ENCODE data around the gene CAMTA1. TPM values are rescaled to one million over a fixed set of nuclear protein-coding genes. Genes with fewer than 3 reads are reported as not detected.

The CAMTA1 gene
- total RNA-seq, 4 donors from 2014 or later = 86.3 to 170 (median 132) TPM

DNA sequence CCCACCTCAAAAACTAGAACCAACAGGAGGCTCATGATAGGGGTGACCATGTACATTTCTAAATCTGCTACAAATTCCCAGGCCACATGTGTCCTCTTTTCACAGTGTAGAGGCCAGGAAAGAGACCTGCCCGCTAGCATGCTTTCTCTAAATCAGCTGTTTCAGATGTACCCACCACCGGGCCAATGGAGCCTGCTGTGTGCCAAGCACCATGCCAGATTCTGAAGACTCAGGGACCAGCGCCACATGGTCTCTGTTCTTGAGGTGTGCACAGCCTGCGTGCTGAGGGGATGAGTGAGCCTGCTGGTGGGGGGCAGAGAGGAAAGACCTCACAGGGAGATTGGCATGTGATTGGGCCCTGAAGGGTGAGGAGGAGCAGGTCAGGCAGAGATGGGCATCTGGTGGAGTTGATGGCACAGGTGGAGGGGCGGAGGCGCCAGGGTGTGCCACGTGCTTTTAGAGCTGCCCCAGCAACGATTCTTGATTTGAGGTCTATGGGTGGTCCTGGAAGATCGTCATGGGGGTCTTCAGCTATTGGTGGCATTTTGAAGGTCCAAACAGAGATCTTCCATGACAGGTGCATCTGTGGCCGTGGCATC is 500.7 kb downstream of the CAMTA1 start:
- WGBS, 2 donors (ENCODE audit: low coverage in 1 of 2) = 91 to 96% methylated on average over 5 of the region's 10 CpGs
- H3K9me3 ChIP-seq = no peaks in the 10 kb centered on the region
- no peak for ATAC-seq
- TF ChIP-seq POLR2A (IDR thresholded peaks at IDR 0.05) = no peak
- no peak overlapping the region for H3K27ac ChIP-seq
- no peak overlapping the region for H3K4me3 ChIP-seq
- no peaks in the 10 kb centered on the region for H3K27me3 ChIP-seq
- H3K36me3 ChIP-seq = no peaks in the 10 kb centered on the region
- peaks cover 0 to under 1% (median 0%) of the 10 kb centered on the region in 3 donors for H3K4me1 ChIP-seq

DNA sequence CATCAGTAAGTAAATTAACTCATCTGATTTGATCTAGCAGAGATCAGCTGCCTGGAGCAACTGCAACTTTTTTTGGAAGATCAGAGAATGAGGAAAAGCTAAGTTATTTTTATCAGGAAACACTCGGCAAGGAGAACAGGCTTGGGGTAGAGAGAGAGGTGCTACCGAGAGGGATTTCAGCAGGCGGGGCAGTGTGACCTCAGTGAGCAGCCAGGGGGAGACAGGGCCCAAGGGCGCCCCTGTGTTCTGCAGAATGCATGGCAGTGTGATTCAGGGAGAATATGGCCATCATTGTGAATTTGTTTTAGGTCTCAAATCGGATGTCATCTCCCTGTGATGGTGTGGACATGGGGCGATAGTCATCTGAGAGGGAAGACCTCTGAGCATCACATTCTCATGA is 501.8 kb downstream of the CAMTA1 start:
- H3K4me1 ChIP-seq = peaks cover 0 to 9% (median 0%) of the 10 kb centered on the region in 3 donors
- TF ChIP-seq POLR2A (IDR thresholded peaks at IDR 0.05) (no peak), POLR2AphosphoS5 (IDR thresholded peaks at IDR 0.05) (no peak), EP300 (IDR thresholded peaks at IDR 0.05) (no peak)
- TF ChIP-seq, protein P1, sequence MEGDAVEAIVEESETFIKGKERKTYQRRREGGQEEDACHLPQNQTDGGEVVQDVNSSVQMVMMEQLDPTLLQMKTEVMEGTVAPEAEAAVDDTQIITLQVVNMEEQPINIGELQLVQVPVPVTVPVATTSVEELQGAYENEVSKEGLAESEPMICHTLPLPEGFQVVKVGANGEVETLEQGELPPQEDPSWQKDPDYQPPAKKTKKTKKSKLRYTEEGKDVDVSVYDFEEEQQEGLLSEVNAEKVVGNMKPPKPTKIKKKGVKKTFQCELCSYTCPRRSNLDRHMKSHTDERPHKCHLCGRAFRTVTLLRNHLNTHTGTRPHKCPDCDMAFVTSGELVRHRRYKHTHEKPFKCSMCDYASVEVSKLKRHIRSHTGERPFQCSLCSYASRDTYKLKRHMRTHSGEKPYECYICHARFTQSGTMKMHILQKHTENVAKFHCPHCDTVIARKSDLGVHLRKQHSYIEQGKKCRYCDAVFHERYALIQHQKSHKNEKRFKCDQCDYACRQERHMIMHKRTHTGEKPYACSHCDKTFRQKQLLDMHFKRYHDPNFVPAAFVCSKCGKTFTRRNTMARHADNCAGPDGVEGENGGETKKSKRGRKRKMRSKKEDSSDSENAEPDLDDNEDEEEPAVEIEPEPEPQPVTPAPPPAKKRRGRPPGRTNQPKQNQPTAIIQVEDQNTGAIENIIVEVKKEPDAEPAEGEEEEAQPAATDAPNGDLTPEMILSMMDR (IDR thresholded peaks at IDR 0.05) = no peak
- no peak overlapping the region for H3K4me3 ChIP-seq
- no peaks in the 10 kb centered on the region for H3K9me3 ChIP-seq
- no peak overlapping the region for H3K27ac ChIP-seq
- no peaks in the 10 kb centered on the region for H3K36me3 ChIP-seq
- no peak for ATAC-seq
- 70 to 90% methylated on average over 2 to 3 of the region's 6 CpGs for WGBS, 2 donors (ENCODE audit: low coverage in 1 of 2)
- no peaks in the 10 kb centered on the region for H3K27me3 ChIP-seq

DNA sequence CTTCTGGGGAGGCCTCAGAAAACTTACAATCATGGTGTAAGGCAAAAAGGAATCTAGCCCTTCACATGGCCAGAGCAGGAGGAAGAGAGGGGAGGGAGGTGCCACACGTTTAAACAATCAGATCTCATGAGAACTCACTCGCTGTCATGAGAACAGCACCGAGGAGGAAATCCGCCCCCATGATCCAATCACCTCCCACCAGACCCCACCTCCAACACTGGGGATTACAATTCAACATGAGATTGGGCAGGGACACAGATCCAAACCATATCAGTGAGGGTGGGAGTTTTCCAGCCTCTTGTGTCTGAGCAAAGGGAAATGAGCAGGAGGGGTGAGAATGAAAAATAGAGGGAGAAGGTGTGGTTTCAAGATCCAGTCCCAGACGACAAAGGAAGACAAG is 503.7 kb downstream of the CAMTA1 start:
- no peaks in the 10 kb centered on the region for H3K27me3 ChIP-seq
- no peaks in the 10 kb centered on the region for H3K9me3 ChIP-seq
- no peak overlapping the region for H3K4me3 ChIP-seq
- H3K36me3 ChIP-seq = no peaks in the 10 kb centered on the region
- WGBS, 2 donors (ENCODE audit: low coverage in 1 of 2) = 59% methylated on average over 5 of the region's 5 CpGs; no CpG with 5 or more reads in 1 of the 2 donors
- TF ChIP-seq, protein P1 (IDR thresholded peaks at IDR 0.05) = no peak
- TF ChIP-seq POLR2A (IDR thresholded peaks at IDR 0.05) (no peak), POLR2AphosphoS5 (IDR thresholded peaks at IDR 0.05) (no peak), EP300 (IDR thresholded peaks at IDR 0.05) (no peak)
- no peak for ATAC-seq
- H3K27ac ChIP-seq = no peak overlapping the region
- H3K4me1 ChIP-seq = peaks cover 0 to 16% (median 0%) of the 10 kb centered on the region in 3 donors

- TF ChIP-seq, protein P1 (IDR thresholded peaks at IDR 0.05) = no peak
- TF ChIP-seq EP300 (IDR thresholded peaks at IDR 0.05) = no peak
- TF ChIP-seq POLR2A (IDR thresholded peaks at IDR 0.05) = no peak
- TF ChIP-seq POLR2AphosphoS5 (IDR thresholded peaks at IDR 0.05) = no peak
- 90 to 94% methylated on average over 2 of the region's 2 CpGs for WGBS, 2 donors (ENCODE audit: low coverage in 1 of 2)
- no peak for ATAC-seq
- Histone ChIP-seq H3K27ac (no peak overlapping the region), H3K27me3 (no peaks in the 10 kb centered on the region), H3K4me1 (peaks cover 0 to 22% (median 0%) of the 10 kb centered on the region in 3 donors), H3K36me3 (no peaks in the 10 kb centered on the region), H3K4me3 (no peak overlapping the region), H3K9me3 (no peaks in the 10 kb centered on the region)
Measured at GRCh38 chr1:7289694-7290093, 504.4 kb downstream of the CAMTA1 start.

- H3K4me1 ChIP-seq = peaks cover 0 to 22% (median 0%) of the 10 kb centered on the region in 3 donors
- TF ChIP-seq POLR2AphosphoS5 (IDR thresholded peaks at IDR 0.05) (peak; percentile 17), EP300 (IDR thresholded peaks at IDR 0.05) (no peak), POLR2A (IDR thresholded peaks at IDR 0.05) (no peak)
- TF ChIP-seq, protein P1 (IDR thresholded peaks at IDR 0.05) = no peak
- H3K9me3 ChIP-seq = peaks cover 0 to 4% (median 0%) of the 10 kb centered on the region in 3 donors
- WGBS, 2 donors (ENCODE audit: low coverage in 1 of 2) = 49 to 51% methylated on average over 8 to 10 of the region's 14 CpGs
- no peaks in the 10 kb centered on the region for H3K36me3 ChIP-seq
- peak; percentile 34 for ATAC-seq
- H3K27me3 ChIP-seq = no peaks in the 10 kb centered on the region
- peak overlapping the region in 1 of 4 donors; percentile 15 for H3K27ac ChIP-seq
- H3K4me3 ChIP-seq = no peak overlapping the region
Measured at GRCh38 chr1:7290971-7291970, 506.0 kb downstream of the CAMTA1 start.
